Renal pelvis (tissue), 4 donors: Measurements from ENCODE around the gene SPR. TPM values are rescaled to one million over a fixed set of nuclear protein-coding genes. Genes with fewer than 3 reads are reported as not detected.

Source experiments
- DNase-seq: peaks from one replicate; pipeline ENCODE4 v3.0.0-alpha.2; 2013
- polyA plus RNA-seq, 3 donors: library from polyadenylated mRNA; unstranded; fragments of 120-200 nt; gene quantifications; one replicate each; pipeline ENCODE4 v1.2.1, GENCODE V29; 2013; ENCODE audit not compliant: insufficient read length in 3 of 3

The SPR gene
- polyA plus RNA-seq, 3 donors: 11.0 to 13.0 (median 12.1) TPM

DNA sequence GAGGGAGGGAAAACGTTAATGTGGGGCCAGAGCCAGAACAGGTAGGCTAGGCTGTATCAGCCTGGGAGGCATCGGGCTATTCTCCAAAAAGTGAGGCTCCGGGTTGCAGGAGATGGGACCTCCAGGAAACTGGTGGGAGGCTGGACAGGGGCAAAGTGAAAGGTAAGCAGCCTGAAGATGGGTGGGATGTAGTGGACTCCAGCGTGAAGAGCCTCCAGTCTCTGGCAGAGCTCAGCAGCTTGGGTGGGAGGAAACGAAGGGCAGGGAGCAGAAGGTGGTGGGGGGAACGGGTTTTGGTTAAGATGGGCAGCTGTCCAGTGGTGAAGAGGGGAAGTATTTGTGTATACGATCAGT lies 27.0 kb downstream of the SPR start:
- DNase-seq: no peak

DNA sequence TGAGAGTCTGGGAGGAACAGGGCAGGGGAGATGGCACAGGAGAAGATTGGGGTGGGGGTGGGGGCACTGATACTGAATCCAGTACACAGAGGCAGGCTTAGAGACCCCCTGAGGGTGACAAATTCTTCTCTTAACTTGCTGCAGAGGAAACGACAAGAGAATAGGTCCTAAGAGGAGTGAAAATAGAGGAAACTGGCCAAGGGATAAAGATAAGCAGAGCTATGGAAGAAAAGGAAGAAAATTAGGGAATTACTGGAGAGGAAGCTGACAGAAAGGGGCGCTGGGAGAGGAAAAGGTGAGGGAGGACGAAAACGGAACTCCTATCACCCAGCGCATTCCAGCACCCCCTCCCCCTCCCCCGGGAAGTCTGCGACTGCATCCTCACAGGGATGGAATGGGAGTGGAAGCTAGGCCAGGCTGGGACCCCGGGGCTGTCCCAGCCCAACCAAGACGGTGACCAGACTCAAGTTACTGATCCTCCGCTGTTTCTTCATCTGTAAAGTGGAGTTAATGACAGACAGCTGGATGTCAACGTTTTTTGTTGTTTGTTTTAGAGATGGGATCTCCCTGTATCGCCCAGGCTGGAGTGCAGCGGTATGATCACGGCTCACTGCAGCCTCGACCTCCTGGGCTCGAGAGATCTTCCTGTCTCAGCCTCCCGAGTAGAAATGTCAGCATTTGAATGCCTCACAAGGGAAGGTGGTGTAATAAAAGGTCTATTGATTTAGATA lies 27.5 kb downstream of the SPR start:
- no peak for DNase-seq

DNA sequence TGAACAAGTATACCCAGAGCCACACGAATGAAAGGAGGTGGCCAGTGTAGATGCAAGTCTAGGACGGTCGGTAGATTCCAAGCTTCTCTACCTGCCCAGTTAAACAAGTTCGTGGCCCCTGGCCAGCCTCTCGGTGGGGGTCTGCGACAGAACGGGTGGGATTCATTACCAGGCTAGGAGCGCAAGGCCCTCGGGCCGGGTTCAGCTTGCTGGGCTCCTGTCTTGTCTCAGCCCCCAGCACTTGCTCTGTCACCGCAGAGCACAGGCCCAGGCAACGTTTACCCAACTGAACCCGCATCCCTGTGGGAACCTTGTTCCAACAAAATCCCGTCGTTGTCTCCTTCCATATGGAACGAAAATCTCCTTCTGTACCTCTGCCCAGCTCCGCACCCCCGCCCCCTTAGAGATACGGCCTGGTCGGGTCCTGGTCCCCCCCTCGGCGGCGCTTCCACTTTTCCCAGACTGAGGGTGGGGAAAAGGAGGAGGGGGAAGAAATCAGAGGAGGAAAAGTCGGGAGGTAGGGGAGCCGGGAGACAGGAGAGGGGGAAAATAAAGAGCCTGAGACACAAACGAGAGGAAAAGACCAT lies 28.2 kb downstream of the SPR start:
- DNase-seq: no peak

DNA sequence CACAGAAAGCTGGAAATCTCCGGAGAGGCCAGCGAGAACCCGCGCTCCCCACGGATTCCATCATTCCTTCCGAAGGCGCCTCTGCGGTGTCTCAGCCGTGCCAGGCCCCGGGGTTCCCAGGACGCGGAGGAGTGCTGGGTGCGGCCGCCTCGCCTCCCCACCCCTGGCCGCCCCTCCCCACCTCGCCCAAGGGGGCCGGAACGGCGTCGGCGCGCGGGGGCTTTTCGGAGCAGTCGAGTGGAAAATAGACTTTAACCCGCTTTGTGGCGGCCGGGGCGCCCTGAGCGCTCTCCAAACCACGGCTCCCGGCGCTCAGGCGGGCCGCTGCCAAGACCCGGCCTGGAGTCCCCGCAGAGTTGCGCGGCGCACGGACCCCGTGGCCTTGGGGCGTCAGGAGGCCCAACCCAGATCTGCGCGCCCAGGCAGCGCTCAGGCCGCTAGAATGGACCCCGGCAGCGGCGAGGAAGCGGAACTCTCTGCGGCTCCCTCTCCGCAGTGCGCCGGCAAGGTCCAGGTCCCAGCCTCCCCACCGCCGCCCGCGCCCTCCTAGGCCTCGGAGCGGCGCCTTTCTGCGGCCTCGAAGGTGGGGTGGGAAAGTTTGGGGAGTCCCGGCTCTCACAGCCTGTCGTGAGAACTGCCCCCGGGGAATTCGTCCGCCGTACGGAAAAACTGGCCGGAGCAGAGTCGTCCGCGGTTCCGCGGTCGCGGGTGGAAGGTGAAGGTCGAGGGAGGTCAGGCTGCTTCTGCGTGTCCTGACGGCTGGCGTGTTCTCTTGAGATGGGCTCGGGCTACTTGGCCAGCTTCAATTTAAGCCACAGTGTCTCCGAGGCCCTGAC lies 28.9 kb downstream of the SPR start:
- DNase-seq: no peak

DNA sequence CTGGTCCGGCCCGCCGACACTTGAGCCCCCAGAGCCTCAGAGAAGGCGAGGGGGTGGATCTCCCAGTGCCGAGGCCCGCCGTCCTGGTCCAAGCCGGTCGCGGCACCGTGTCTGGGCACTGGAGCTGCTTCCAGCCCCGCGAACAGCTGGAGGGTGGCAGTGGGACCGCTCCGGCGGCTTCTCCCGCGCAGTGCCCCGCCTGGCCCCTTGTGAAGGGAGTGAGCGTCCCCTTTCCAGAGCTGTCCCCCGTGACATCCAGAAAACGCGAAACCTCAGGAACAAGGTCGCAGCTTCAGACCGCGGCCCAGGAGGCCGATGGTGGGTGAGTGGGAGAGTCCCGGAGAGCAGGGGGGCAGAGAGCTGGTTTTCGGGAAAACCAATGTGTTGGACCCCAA lies 29.5 kb downstream of the SPR start:
- DNase-seq: no peak

DNA sequence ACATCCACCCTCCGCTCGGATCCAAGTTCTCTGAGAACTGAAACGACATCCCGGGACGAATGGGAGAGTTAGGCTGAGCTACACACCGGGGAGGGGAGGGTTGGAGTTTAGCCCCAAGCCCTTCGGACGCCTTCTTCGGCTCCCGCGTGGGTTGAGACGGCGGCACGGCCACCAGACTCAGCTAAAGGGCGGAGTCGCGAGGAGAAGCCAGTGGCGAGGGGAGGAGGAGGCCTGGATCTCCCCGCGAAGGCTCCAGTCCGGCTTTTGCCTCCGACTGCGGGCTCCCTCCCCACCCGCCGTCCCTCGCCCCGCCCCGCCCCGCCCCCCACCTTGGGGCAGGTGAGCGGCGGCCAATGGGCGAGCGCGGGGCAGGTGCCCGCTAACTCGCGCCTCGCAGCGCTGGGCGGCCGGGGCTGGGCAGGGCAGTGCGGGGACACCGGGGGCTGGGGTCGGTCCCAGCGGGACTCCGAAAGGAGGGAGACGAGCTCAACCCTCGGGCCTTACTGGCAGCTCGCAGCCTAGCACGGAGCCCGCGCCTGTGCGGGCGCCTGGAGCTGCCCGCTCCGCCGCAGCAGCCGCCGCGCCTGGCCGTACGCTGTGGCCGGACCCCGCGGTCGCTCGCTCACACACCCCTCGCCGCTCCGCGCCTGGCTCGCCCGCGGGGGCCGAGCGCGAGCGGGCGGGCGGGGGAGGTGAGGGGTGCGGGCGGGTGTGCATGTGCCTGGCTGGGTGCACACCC lies 30.1 kb downstream of the SPR start, which contains the start of gene EMX1:
TSS of gene EMX1 (plus strand) at position 382 of the 739 bp plus-strand sequence. CDS start at position 716, 334 bp downstream.
- DNase-seq: peak; percentile 71

DNA sequence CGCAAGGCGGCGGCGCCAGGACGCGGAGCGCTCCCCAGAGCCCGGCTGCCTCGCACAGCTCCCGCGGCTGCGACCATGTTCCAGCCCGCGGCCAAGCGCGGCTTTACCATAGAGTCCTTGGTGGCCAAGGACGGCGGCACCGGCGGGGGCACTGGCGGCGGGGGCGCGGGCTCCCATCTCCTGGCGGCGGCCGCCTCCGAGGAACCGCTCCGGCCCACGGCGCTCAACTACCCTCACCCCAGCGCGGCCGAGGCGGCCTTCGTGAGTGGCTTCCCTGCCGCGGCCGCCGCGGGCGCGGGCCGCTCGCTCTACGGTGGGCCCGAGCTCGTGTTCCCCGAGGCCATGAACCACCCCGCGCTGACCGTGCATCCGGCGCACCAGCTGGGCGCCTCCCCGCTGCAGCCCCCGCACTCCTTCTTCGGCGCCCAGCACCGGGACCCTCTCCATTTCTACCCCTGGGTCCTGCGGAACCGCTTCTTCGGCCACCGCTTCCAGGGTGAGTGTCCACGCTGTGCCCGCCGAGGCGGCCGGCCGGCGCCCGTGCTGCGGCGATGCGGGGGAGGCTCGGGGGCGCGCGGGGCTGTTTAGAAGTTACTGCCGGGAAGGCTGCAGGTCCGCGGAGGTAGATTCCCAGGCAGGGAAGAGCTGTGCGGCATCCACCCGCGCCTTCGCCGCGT lies 30.8 kb downstream of the SPR start:
- no peak for DNase-seq

DNA sequence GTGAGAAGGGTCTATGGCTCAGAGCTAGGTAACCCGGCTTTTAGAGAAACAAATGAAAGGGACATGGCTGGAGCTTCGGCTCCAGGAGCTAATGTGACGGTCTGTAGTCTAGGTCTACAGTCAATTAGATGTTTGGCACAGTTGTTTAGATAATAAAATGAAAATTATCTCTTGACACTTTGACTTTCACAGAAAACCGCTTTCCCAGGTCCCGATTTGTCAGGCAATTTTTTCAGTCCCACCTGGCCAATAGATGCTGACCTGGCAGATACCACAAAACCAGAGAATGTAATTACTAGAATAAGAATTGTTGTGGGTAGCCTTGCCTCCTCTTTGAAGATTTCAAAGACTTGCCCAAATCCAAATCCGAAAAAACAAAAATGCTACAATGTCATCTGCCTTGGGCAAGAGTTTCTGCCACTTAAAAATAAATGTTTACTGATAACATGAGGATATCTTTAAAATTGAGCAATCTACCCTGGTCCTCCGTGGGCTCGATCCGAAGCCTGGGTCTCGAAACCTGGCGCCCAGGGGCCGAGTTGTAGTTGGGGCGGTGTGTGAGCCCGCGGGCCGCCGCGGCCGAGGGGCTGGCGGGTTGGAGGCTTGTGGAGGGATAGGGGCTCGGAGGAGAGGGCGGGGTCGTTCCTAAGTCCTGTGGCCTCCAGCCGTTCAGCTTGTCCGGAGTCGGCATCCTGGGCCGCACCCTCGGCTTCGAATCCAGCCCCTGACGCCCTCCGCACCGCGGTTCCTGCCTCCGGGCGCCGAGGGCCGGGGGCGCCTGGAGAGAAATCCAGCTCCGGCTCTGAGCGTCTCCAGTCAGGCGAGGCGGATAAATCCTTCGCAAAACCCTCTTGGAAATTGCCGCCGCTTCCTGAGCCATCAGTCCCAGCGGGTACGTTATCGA lies 32.5 kb downstream of the SPR start:
- no peak for DNase-seq

DNA sequence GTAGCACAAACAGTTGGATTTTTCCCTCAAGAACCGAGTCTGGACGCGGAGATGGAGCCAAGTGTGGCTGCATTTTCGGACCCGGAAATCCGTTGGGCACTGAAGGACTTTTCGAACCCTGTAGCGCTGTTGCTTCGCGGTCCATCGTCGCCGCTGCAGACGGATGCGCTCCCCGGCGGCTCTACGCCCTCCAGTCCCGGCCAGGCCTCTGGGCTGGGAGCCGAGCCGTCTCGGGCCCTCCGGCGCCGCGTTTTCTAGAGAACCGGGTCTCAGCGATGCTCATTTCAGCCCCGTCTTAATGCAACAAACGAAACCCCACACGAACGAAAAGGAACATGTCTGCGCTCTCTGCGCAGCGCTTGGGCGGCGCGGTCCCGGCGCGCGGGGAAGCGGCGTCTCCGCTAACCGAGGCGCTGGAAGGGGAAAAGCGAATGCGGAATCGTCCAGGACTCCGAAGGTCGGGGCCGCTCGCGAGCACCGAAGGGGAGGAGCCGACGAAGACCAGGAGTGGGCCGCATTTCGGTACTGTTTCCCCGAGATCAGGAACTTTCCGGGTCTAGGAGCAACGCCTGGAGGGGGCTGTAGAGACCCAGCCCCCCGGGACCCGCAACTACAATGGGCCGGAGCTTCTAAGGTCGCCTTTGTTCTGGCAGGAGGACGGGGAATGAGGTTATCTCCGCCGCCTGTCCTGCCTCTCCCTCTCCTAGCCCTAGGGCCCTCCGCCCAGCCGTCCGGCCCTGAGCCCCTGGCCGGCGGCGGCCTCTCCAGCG lies 33.3 kb downstream of the SPR start:
- DNase-seq: no peak

DNA sequence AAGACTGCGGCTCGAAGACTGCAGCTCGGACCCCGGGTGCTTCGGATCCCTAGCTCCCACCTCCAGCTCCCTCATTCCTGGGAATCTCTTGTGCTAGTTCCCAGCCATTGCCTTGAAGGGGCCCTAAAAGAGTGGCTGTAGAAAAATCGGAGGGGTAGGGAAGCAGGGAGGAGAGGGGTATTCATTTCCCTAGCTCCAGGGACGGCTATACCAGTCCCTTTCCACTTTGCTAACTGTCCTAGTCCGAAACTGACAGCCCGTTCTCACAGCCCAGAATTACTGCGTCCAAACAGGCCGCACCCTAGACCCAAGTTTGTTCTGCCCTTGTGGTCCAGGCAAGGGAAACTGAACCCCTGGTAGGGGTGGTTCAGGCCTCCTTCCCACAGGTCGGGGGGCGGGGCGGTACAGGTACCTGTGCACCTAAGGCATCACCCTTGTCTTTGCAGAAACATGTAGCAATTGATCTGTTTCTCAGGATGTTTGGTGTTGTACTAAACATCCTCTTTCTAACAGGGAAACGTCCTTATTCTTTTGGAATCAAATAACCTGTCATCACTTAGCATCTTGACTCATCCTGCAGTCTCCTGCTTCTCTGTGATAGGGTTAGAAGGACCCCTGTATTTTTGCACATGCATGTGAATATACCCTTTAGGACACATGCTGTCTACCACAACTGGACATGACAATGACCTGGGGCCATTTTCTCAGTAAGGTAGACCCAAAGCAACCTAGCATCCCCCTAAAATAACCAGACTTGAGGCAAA lies 34.1 kb downstream of the SPR start:
- no peak for DNase-seq

DNA sequence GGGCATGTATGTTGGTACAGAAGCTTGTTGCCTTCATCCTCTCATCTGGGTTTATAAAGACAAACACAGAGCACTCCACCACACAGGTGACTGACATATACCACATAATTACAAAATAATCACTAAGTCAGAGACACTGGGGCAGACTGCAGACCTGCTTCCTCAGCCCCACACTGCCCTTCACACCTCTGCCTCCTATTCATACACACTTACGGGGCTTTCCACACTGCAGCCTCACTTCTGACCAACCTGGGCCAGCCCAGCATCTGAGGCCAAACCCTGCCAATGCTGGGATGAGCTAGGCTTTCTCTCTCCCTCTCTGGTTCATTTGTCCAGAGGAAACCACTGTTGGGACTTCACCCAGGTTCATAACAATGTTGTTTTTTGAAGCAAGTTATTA lies 34.6 kb downstream of the SPR start:
- DNase-seq: no peak

DNA sequence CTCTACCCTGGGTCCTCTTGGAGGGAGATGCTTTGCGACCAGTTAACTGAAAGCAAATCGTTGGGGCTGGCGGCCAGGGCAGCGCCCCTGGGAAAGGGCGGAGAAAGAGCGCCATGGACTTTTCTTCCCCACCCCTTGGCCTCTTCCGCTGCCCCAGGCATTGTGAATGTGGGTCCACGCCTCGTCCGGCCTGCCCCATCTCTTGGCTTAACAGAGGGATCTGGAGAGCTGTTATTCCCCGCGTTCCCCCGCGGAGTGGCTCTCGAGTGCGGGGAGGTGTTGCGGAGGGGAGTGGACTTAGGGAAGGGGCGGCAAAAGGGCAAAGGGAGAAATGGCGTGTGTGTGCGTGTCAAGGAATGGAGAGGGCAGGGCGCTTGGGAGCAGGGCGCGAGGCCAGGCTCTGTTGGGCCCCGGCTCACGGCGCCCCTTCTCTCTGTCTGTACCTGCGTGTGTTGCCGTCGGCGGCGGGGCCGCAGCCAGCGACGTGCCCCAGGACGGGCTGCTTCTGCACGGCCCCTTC lies 36.7 kb downstream of the SPR start:
- DNase-seq: no peak

DNA sequence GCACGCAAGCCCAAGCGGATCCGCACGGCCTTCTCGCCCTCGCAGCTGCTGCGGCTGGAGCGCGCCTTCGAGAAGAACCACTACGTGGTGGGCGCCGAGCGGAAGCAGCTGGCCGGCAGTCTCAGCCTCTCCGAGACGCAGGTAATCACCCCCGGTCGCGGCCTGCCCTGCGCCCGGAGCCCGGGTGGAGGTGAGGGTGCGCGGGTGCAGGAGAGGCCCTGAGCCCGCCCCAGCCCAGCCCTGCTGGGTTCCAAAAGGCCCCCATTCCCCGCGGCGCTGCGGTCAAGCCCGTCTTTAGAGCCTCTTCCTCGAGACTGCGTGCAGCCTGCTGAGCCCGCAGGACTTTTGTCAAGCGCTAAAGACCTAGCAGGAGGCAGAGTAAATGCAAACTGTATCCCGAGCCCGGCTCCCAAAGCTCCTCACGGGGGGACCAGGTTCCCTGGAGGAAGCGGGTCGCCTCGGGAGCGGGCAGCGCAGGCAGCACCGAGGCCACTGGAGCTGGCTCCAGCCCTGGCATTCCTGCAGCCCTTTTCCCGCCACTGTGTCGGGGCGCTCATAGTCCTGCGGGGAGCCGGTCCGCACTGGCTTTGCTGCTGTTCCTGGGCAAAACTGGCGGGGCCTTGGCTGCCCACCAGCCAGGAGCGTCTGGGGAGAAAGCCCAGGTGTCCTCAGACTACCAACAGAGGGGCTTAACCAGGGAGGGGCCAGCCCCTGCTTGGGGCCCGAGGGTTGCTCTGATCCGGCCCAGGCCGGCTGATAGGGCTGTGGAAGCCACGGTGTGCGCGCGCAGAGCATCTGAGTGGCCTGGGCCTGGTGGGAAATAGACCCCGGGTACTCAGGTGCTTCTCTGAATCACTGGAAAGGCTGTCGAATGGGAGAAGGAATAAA lies 37.4 kb downstream of the SPR start:
- DNase-seq: no peak

DNA sequence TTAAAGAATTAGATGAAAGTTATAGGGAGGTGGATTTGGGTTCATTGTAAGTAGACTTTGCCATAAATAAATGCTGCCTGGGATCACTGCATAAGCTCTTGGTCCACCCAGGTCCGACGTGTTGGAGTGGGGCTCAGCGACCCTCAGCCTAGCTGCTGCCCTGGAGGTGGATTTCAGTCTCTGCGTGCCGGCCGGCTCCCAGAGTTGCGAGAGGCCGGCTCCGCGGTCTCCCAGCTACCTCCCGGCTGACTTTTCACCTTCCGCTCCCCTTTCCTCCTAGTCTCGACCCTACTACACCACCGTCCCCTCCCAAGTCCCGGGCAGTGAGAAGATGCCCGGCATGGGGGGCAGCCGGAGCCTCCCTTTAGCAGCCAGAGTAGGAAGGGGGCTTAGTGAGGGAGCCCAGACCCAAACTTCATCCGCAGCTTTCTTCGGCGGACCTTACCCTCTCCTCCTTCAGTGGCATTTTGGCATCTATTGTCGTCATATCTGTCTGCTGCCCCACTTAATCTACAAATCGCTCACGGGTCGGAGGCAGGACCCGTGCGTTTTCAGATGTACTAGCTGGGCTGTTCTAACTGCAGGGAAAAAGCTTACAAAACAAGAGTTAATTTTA lies 38.2 kb downstream of the SPR start:
- DNase-seq: no peak

DNA sequence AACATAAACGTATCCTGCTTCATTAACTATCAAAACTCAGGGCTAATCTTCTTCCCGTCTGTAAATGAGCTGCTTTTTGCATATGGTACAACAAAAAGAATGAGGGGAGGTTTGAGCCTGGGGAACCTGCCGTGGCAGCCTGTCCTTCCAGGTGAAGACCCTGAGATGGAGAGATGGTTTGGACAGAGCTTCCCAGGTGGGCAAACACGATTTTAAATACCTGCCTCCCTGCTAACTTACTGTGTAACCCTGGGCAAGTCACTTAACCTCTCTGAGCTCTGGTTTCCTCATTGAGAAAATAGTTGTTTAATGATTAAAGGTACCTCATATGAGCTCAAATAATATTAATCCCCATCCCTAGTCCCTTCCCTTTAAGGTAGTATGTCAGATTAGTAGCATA lies 39.2 kb downstream of the SPR start:
- DNase-seq: no peak

DNA sequence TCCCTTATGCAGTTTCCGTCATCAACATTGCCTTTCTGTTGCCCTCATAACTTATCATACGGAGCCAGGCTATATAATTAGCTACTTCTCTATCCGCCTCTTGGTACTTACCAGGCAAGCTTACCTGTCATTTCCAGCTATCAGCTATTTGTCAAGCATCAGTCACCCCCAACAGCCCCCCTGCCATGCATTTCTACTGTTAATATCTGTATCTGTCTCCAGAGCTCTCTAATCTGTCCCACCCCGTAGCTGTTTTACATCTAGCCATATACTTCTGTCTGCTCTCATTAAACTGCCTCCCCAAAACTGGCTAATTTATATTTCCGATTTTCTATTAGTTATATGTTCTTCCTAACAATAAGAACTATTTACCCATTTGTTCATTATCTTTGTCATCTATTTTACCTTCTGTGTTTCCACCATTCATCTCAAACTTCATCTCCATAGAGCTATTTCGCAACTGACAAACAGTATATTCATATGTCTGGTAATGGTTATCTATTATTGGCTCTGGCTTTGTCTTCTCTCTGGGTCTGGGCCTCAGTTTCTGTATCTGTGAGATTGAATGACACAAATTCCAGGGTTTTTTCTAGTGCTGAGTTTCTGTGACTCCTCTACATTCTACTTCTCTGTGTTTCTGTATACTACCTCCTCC lies 39.7 kb downstream of the SPR start:
- DNase-seq: no peak
